UCSD-AML1 (cell line): Measurements from ENCODE around the gene KCNA4.
"Not testable (repeated sequence)": the region's sequence is repeated elsewhere in the genome, so short reads cannot be mapped to it uniquely, and the experiment has no call there.

Experiments used
- DNase-seq: peaks from one replicate; lab custom pipeline; 2025; ENCODE audit not compliant: unreplicated experiment; lab: John Stamatoyannopoulos, UW

The KCNA4 gene

GRCh38 chr11:30016588-30017363 lies at the start of gene KCNA4:
KCNA4 (minus strand) TSS chr11:30017030; CDS start chr11:30012678, 4,352 bp downstream.
- no peak for DNase-seq

- DNase-seq = no peak
Measured at GRCh38 chr11:30062103-30062502, 45.3 kb upstream of the KCNA4 start.

- DNase-seq = no peak
Measured at GRCh38 chr11:30059172-30059815, 42.5 kb upstream of the KCNA4 start.

- no peak for DNase-seq
Measured at GRCh38 chr11:30049214-30049613, 32.4 kb upstream of the KCNA4 start.

GRCh38 chr11:30046578-30046945 lies 29.7 kb upstream of the KCNA4 start:
- no peak for DNase-seq

GRCh38 chr11:30045921-30046577 lies 29.2 kb upstream of the KCNA4 start:
- no peak for DNase-seq

- DNase-seq = no peak
Measured at GRCh38 chr11:30045144-30045543, 28.3 kb upstream of the KCNA4 start.

GRCh38 chr11:30041171-30041570 lies 24.3 kb upstream of the KCNA4 start:
- no peak for DNase-seq

GRCh38 chr11:30034746-30035145 lies 17.9 kb upstream of the KCNA4 start:
- DNase-seq = not testable (repeated sequence)

- DNase-seq = not testable (repeated sequence)
Measured at GRCh38 chr11:30034166-30034565, 17.3 kb upstream of the KCNA4 start.

GRCh38 chr11:30025396-30026139 lies 8.7 kb upstream of the KCNA4 start:
- no peak for DNase-seq

- DNase-seq = no peak
Measured at GRCh38 chr11:30023074-30023473, 6.2 kb upstream of the KCNA4 start.

GRCh38 chr11:30019481-30019880 lies 2.7 kb upstream of the KCNA4 start:
- DNase-seq = no peak

GRCh38 chr11:30018495-30018894 lies 1.7 kb upstream of the KCNA4 start:
- DNase-seq = no peak

- DNase-seq = no peak
Measured at GRCh38 chr11:30017445-30017895, 640 bp upstream of the KCNA4 start.

- no peak for DNase-seq
Measured at GRCh38 chr11:30015725-30016412, 961 bp downstream of the KCNA4 start.

GRCh38 chr11:30012346-30012745 lies 4.5 kb downstream of the KCNA4 start:
- DNase-seq = no peak

GRCh38 chr11:30009060-30009459 lies 7.8 kb downstream of the KCNA4 start:
- DNase-seq = no peak

- DNase-seq = no peak
Measured at GRCh38 chr11:30006876-30007275, 10.0 kb downstream of the KCNA4 start.

GRCh38 chr11:30002157-30002785 lies 14.6 kb downstream of the KCNA4 start:
- no peak for DNase-seq
